Measurements from ENCODE around the gene WASHC2A. TPM values are rescaled to one million over a fixed set of nuclear protein-coding genes. Genes with fewer than 3 reads are reported as not detected.
"Not testable (repeated sequence)": the region's sequence is repeated elsewhere in the genome, so short reads cannot be mapped to it uniquely, and the experiment has no call there.

The WASHC2A gene
- total and polyA plus RNA-seq, 2 of the 13 experiments (the other 11 are each of a cell fraction or from before 2014, with no cell fraction given): 22.8 to 29.6 TPM

DNA sequence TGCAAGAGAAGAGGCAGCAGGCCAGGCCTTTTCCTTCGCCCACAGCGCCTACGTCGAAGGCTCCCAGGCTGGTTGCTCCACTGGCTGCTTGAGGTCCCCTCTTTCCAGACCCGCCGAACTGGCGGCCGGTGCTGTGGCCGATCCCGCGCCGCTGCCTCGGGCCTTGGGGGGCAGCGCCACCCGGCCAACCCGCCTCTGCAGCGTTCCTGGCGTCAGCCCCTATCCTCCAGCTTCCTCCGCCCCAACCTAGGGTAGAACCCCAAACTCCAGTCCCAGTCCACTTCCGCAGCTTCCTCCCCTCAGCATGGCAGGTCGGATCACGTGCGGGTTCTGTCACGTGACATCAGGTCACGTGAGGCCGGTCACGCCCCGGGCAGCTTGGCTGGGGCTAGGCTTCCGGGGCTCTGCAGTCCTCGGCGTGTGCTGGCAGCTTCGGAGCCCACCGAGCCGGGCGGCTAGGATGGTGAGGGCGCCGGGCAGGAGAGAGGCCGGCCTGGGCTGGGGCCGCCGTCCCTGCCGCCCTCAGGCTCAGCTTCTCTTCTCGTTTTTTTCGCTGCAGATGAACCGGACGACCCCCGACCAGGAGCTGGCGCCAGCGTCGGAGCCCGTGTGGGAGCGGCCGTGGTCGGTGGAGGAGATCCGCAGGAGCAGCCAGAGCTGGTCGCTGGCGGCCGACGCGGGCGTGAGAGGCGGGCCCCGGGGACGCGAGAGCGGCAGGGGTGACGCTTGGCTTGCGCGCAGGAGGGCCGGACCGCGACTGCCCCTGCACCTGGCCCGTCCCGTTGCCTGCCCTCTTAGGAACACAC is at the start of gene WASHC2A (continued):
- TF ChIP-seq ZBTB7A (CRISPR knock-in tag; IDR thresholded peaks at IDR 0.05): peak; percentile 33; the same call in 1 of the 2 replicates
- 0 out of 2 replicates have a peak, but pooled peaks have one; percentile 30 for TF ChIP-seq NFKB2 (CRISPR knock-in tag; IDR thresholded peaks at IDR 0.05; ENCODE audit: borderline replicate concordance)
- TF ChIP-seq MED8 (CRISPR knock-in tag; IDR thresholded peaks at IDR 0.05; ENCODE audit: insufficient replicate concordance): peak; percentile 22
- TF ChIP-seq RARA (CRISPR knock-in tag; IDR thresholded peaks at IDR 0.05): peak; percentile 39; the same call in 1 of the 2 replicates
- peak; percentile 48; the same call in 1 of the 2 replicates for TF ChIP-seq ZGPAT (CRISPR knock-in tag; IDR thresholded peaks at IDR 0.05)
- not testable (repeated sequence) for TF ChIP-seq NR2F6 (IDR thresholded peaks at IDR 0.05)
- TF ChIP-seq NR2F6 (CRISPR knock-in tag; IDR thresholded peaks at IDR 0.05): peak; percentile 25; the same call in 1 of the 2 replicates
- TF ChIP-seq, protein P1, sequence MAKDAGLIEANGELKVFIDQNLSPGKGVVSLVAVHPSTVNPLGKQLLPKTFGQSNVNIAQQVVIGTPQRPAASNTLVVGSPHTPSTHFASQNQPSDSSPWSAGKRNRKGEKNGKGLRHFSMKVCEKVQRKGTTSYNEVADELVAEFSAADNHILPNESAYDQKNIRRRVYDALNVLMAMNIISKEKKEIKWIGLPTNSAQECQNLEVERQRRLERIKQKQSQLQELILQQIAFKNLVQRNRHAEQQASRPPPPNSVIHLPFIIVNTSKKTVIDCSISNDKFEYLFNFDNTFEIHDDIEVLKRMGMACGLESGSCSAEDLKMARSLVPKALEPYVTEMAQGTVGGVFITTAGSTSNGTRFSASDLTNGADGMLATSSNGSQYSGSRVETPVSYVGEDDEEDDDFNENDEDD (CRISPR knock-in tag; IDR thresholded peaks at IDR 0.05; ENCODE audit: borderline replicate concordance): peak; percentile 22; the same call in 1 of the 2 replicates
- TF ChIP-seq, protein P2, sequence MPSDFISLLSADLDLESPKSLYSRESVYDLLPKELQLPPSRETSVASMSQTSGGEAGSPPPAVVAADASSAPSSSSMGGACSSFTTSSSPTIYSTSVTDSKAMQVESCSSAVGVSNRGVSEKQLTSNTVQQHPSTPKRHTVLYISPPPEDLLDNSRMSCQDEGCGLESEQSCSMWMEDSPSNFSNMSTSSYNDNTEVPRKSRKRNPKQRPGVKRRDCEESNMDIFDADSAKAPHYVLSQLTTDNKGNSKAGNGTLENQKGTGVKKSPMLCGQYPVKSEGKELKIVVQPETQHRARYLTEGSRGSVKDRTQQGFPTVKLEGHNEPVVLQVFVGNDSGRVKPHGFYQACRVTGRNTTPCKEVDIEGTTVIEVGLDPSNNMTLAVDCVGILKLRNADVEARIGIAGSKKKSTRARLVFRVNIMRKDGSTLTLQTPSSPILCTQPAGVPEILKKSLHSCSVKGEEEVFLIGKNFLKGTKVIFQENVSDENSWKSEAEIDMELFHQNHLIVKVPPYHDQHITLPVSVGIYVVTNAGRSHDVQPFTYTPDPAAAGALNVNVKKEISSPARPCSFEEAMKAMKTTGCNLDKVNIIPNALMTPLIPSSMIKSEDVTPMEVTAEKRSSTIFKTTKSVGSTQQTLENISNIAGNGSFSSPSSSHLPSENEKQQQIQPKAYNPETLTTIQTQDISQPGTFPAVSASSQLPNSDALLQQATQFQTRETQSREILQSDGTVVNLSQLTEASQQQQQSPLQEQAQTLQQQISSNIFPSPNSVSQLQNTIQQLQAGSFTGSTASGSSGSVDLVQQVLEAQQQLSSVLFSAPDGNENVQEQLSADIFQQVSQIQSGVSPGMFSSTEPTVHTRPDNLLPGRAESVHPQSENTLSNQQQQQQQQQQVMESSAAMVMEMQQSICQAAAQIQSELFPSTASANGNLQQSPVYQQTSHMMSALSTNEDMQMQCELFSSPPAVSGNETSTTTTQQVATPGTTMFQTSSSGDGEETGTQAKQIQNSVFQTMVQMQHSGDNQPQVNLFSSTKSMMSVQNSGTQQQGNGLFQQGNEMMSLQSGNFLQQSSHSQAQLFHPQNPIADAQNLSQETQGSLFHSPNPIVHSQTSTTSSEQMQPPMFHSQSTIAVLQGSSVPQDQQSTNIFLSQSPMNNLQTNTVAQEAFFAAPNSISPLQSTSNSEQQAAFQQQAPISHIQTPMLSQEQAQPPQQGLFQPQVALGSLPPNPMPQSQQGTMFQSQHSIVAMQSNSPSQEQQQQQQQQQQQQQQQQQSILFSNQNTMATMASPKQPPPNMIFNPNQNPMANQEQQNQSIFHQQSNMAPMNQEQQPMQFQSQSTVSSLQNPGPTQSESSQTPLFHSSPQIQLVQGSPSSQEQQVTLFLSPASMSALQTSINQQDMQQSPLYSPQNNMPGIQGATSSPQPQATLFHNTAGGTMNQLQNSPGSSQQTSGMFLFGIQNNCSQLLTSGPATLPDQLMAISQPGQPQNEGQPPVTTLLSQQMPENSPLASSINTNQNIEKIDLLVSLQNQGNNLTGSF (CRISPR knock-in tag; IDR thresholded peaks at IDR 0.05): peak; percentile 25; the same call in 1 of the 2 replicates
- TF ChIP-seq MXI1 (IDR thresholded peaks at IDR 0.05; ENCODE audit: borderline replicate concordance, low read depth, low read length): peak; percentile 65; the same call in 1 of the 3 replicates
- TF ChIP-seq YEATS4 (CRISPR knock-in tag; IDR thresholded peaks at IDR 0.05; ENCODE audit: borderline replicate concordance): peak; percentile 70; the same call in 1 of the 2 replicates
- TF ChIP-seq ZNF768 (CRISPR knock-in tag; IDR thresholded peaks at IDR 0.05): peak; percentile 45; the same call in 1 of the 2 replicates
- TF ChIP-seq KDM4B (CRISPR knock-in tag; IDR thresholded peaks at IDR 0.05): 0 out of 2 replicates have a peak, but pooled peaks have one; percentile 22
- TF ChIP-seq IKZF5 (CRISPR knock-in tag; IDR thresholded peaks at IDR 0.05): 0 out of 2 replicates have a peak, but pooled peaks have one; percentile 58
- TF ChIP-seq ZNF350 (CRISPR knock-in tag; IDR thresholded peaks at IDR 0.05; ENCODE audit: borderline replicate concordance, low read depth): peak; percentile 37; the same call in 1 of the 2 replicates
- TF ChIP-seq BRD4 (CRISPR knock-in tag; IDR thresholded peaks at IDR 0.05): peak; percentile 45

Data from HepG2 (cell line).